Activated CD4-positive, alpha-beta T cell treated with anti-CD3 and anti-CD28 coated beads for 1 hour (primary cell): ENCODE data around the gene COL6A6.
"Not testable (repeated sequence)": the region's sequence is repeated elsewhere in the genome, so short reads cannot be mapped to it uniquely, and the experiment has no call there.

Experiments
- DNase-seq: peaks from one replicate; pipeline ENCODE4 v3.0.0-alpha.2; 2020

COL6A6 gene

GRCh38 chr3:130533247-130533646, 16.3 kb downstream of the COL6A6 start:
- no peak for DNase-seq

GRCh38 chr3:130537673-130538304, 20.8 kb downstream of the COL6A6 start:
- no peak for DNase-seq

GRCh38 chr3:130539005-130539404, 22.0 kb downstream of the COL6A6 start:
- no peak for DNase-seq

GRCh38 chr3:130543322-130543721, 26.3 kb downstream of the COL6A6 start:
- no peak for DNase-seq

- DNase-seq, result no peak
These were observed 30.1 kb downstream of the COL6A6 start for GRCh38 chr3:130546920-130547679.

GRCh38 chr3:130547680-130548065, 30.7 kb downstream of the COL6A6 start:
- DNase-seq, result not testable (repeated sequence)

GRCh38 chr3:130548356-130548755, 31.4 kb downstream of the COL6A6 start:
- no peak for DNase-seq

- no peak for DNase-seq
These were observed 40.5 kb downstream of the COL6A6 start for GRCh38 chr3:130557336-130558035.

GRCh38 chr3:130558366-130558765, 41.4 kb downstream of the COL6A6 start:
- DNase-seq, result no peak

- DNase-seq, result no peak
These were observed 48.2 kb downstream of the COL6A6 start for GRCh38 chr3:130565224-130565623.
